SU-DHL-6 (cell line): ENCODE data around the gene TRMT2B.

Experiments
- H2AFZ ChIP-seq: fragments of 200-600 bp; sonication (generic); 2 replicates; pipeline ENCODE4 v1.6.1; 2014; ENCODE audit warnings: low read depth, mild to moderate bottlenecking, moderate library complexity, mixed read lengths, antibody characterized with exemption, low read length; ENCODE audit not compliant: severe bottlenecking
- H3F3A ChIP-seq: fragments of 200-600 bp; shearing (Covaris generic); 2 replicates; pipeline ENCODE4 v1.6.0; 2016; ENCODE audit warnings: antibody characterized with exemption, mild to moderate bottlenecking; ENCODE audit not compliant: insufficient read depth
- H3K27ac ChIP-seq: fragments of 200-600 bp; sonication (generic); 2 replicates; pipeline ENCODE4 v1.5.1; 2016; ENCODE audit warnings: low read depth, mild to moderate bottlenecking, low read length, moderate library complexity, mixed read lengths
- H3K27me3 ChIP-seq: fragments of 200-600 bp; sonication (generic), shearing (Covaris generic); 2 replicates; pipeline ENCODE4 v1.6.0; 2014; ENCODE audit warnings: mild to moderate bottlenecking, low read length
- H3K36me3 ChIP-seq: fragments of 200-600 bp; sonication (generic); 2 replicates; pipeline ENCODE4 v1.6.1; 2014; ENCODE audit warnings: mild to moderate bottlenecking, low read length, mixed read lengths
- H3K4me2 ChIP-seq: fragments of 300-600, 200-600 bp; shearing (Covaris generic), sonication (generic); 2 replicates; pipeline ENCODE4 v1.6.0; 2014; ENCODE audit warnings: low read length, low read depth, mild to moderate bottlenecking; ENCODE audit not compliant: poor library complexity, severe bottlenecking
- H3K4me3 ChIP-seq: fragments of 200-600 bp; sonication (generic); 2 replicates; pipeline ENCODE4 v1.5.1; 2014; ENCODE audit warnings: antibody characterized with exemption, low read length, mild to moderate bottlenecking, mixed read lengths; ENCODE audit not compliant: insufficient read depth, poor library complexity, severe bottlenecking
- H3K79me2 ChIP-seq: fragments of 200-600 bp; sonication (generic); 2 replicates; pipeline ENCODE4 v1.6.1; 2014; ENCODE audit warnings: mild to moderate bottlenecking, low read length, moderate library complexity; ENCODE audit not compliant: insufficient read depth
- H3K9ac ChIP-seq: fragments of 200-600 bp; sonication (generic); 2 replicates; pipeline ENCODE4 v1.7.0; 2014; ENCODE audit warnings: mild to moderate bottlenecking, low read length
- H3K9me2 ChIP-seq: fragments of 200-600 bp; sonication (generic); replicated peaks from 2 replicates; pipeline ENCODE4 v1.6.1; 2014; ENCODE audit warnings: low read length; ENCODE audit not compliant: insufficient read depth
- H3K9me3 ChIP-seq: fragments of 200-600 bp; sonication (generic); 2 replicates; pipeline ENCODE4 v1.6.1; 2014; ENCODE audit warnings: low read length, mixed read lengths; ENCODE audit not compliant: insufficient read depth
- H4K20me1 ChIP-seq: fragments of 200-600 bp; sonication (generic); 2 replicates; pipeline ENCODE4 v1.6.1; 2014; ENCODE audit warnings: low read depth, mild to moderate bottlenecking, antibody characterized with exemption, low read length, moderate library complexity, mixed read lengths
- CTCF ChIP-seq: fragments of 200-600 bp; sonication (generic); IDR thresholded peaks from one replicate; pipeline ENCODE4 v1.5.1; 2017; ENCODE audit warnings: antibody characterized with exemption, mild to moderate bottlenecking, low read length, moderate library complexity; ENCODE audit not compliant: insufficient read depth, poor library complexity, severe bottlenecking
- EZH2phosphoT487 ChIP-seq: fragments of 200-600 bp; sonication (generic), shearing (Covaris generic); conservative IDR thresholded peaks from 2 replicates; pipeline ENCODE4 v1.6.1; 2018; ENCODE audit warnings: mild to moderate bottlenecking, antibody characterized with exemption, low read length, moderate library complexity, mixed read lengths

Gene TRMT2B

DNA sequence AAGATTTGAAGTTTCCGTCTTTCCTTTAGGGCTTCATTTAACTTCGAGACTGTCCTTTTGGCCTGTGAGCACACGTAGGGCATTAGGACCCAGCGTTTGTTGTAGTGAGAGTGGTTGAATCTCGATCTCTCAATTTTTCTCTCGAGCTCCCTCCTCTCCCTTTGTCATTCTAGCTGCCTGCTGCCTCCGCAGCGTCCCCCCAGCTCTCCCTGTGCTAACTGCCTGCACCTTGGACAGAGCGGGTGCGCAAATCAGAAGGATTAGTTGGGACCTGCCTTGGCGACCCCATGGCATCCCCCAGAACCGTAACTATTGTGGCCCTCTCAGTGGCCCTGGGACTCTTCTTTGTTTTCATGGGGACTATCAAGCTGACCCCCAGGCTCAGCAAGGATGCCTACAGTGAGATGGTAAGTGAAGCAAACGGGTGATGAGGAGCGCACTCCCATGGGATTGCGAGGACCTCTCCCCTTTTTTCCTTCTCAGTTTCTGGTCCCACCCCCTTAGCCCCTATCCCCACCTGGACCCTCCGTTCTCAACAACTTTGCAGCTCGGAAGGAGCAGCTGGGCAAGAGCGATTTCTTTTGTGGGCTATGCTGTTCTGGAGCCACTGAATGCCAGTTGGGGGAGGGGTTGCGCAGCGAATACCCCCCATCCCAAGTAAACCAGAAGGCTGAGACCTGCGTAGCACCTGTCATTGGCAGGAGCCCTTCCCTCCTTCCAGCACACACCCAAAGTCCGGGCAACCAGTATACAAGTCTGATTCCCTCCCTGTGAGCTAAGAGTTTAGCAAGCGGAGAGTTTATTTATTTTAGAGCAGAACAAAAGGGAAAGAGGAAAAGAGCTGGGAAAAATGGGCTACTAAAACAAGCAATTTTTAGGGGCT, 27.0 kb upstream of the TRMT2B start, which contains the start of gene TMEM35A:
TMEM35A (plus strand) TSS at position 164 of the 883 bp plus-strand sequence; CDS start at position 288, 124 bp downstream.
- no peak for TF ChIP-seq EZH2phosphoT487
- TF ChIP-seq CTCF = no peak
- H3K27me3 ChIP-seq = no peaks in the 10 kb centered on the region
- no peaks in the 10 kb centered on the region for H3K9me2 ChIP-seq
- no peaks in the 10 kb centered on the region for H3F3A ChIP-seq
- no peaks in the 10 kb centered on the region for H4K20me1 ChIP-seq
- no peaks in the 10 kb centered on the region for H3K79me2 ChIP-seq
- H3K4me3 ChIP-seq = no peak within 1 kb of the TSS
- H3K36me3 ChIP-seq = no peaks in the 10 kb centered on the region
- no peaks in the 10 kb centered on the region for H3K9me3 ChIP-seq
- H3K9ac ChIP-seq = no peak within 1 kb of the TSS
- no peak within 1 kb of the TSS for H3K27ac ChIP-seq
- no peak within 1 kb of the TSS for H2AFZ ChIP-seq
- H3K4me2 ChIP-seq = no peak within 1 kb of the TSS

- no peak overlapping the region for H3K4me3 ChIP-seq
- no peak overlapping the region for H3K27ac ChIP-seq
- no peak overlapping the region for H3K4me2 ChIP-seq
- no peaks in the 10 kb centered on the region for H3K9me2 ChIP-seq
- H3K79me2 ChIP-seq = no peaks in the 10 kb centered on the region
- no peaks in the 10 kb centered on the region for H3F3A ChIP-seq
- H2AFZ ChIP-seq = no peak overlapping the region
- TF ChIP-seq CTCF (no peak), EZH2phosphoT487 (no peak)
- no peaks in the 10 kb centered on the region for H3K9me3 ChIP-seq
- H3K36me3 ChIP-seq = no peaks in the 10 kb centered on the region
- no peak overlapping the region for H3K9ac ChIP-seq
- H4K20me1 ChIP-seq = no peaks in the 10 kb centered on the region
- H3K27me3 ChIP-seq = no peaks in the 10 kb centered on the region
These were observed 19.7 kb upstream of the TRMT2B start for GRCh38 chrX:101071582-101071981.

DNA sequence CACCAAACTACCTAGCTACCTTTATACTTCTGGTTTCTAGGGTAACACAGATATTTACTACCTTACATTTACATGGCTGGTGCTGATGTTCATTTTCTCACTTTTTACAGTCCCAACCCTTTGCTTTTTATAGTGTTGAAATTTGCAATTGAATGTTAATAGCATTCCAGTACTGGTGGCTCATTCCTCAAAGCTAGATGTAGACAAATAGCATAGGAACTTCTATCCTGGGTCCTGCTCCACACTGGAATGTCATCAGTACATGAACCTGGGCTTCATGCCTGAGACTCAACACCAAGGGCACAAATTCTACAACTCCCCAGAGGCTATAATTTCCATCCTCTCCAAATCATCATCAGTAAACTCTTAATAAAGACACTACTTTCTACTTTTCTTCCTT, 10.3 kb upstream of the TRMT2B start:
- TF ChIP-seq CTCF (no peak), EZH2phosphoT487 (no peak)
- H3K27ac ChIP-seq = no peak overlapping the region
- H3K4me2 ChIP-seq = no peak overlapping the region
- H3K79me2 ChIP-seq = no peaks in the 10 kb centered on the region
- no peaks in the 10 kb centered on the region for H3K9me3 ChIP-seq
- no peak overlapping the region for H3K9ac ChIP-seq
- no peak overlapping the region for H3K4me3 ChIP-seq
- no peaks in the 10 kb centered on the region for H3F3A ChIP-seq
- no peaks in the 10 kb centered on the region for H3K9me2 ChIP-seq
- H3K36me3 ChIP-seq = no peaks in the 10 kb centered on the region
- no peak overlapping the region for H2AFZ ChIP-seq
- no peaks in the 10 kb centered on the region for H4K20me1 ChIP-seq
- no peaks in the 10 kb centered on the region for H3K27me3 ChIP-seq
